ENCODE results near the gene PRICKLE1.

DNA sequence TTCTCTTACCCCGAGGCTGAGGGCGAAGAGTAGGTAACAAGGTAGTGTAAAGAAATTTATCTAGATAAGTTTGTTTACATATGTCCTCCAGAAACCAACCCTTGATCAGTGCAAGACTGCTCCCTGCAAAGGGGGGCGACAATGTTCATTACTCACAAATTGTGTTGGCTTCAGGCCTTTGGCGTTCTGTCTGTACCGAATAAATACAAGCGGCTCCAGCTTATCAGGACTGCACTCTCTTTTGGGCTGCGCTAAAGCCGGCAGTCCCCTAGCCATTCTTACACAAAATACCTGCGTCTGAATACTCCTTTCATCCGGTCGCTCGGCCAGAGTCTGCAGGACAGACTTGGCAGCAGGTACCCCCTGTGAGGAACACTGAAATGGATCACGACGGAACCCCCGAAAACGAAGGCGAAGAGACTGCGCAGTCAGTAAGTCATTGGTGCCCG is 147.2 kb downstream of the PRICKLE1 start:
- TF ChIP-seq, protein P1, sequence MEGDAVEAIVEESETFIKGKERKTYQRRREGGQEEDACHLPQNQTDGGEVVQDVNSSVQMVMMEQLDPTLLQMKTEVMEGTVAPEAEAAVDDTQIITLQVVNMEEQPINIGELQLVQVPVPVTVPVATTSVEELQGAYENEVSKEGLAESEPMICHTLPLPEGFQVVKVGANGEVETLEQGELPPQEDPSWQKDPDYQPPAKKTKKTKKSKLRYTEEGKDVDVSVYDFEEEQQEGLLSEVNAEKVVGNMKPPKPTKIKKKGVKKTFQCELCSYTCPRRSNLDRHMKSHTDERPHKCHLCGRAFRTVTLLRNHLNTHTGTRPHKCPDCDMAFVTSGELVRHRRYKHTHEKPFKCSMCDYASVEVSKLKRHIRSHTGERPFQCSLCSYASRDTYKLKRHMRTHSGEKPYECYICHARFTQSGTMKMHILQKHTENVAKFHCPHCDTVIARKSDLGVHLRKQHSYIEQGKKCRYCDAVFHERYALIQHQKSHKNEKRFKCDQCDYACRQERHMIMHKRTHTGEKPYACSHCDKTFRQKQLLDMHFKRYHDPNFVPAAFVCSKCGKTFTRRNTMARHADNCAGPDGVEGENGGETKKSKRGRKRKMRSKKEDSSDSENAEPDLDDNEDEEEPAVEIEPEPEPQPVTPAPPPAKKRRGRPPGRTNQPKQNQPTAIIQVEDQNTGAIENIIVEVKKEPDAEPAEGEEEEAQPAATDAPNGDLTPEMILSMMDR (IDR thresholded peaks at IDR 0.05; ENCODE audit: extremely low read depth in 1 of 2, insufficient read depth in 1 of 2, low read depth in 1 of 2, low read length in 2 of 2) = no peak
- TF ChIP-seq EZH2 (IDR thresholded peaks at IDR 0.05; ENCODE audit: borderline replicate concordance, low read depth, low read length, severe bottlenecking) (no peak), POLR2A (IDR thresholded peaks at IDR 0.05; ENCODE audit: low read depth, low read length) (no peak)

Data from endothelial cell of umbilical vein (primary cell).